ENCODE results near the gene AIP. TPM values are rescaled to one million over a fixed set of nuclear protein-coding genes. Genes with fewer than 3 reads are reported as not detected.

AIP gene
- total RNA-seq, 2 experiments from 2014 or later, result 115 to 117 TPM

GRCh38 chr11:67498544-67498972 lies 15.7 kb downstream of the AIP start:
- peak in 1 of 14 experiments; percentile 21 for DNase-seq
- ChIA-PET POLR2A (interaction anchor here (0.6 to 0.7 kb wide), 3 partner anchors 12 to 24 kb away, joined by 3 read pairs; no protein-coding TSS in a partner anchor), CTCF (no interaction called here)
- no peak overlapping the region for H3K4me3 ChIP-seq (ENCODE audit: low read length)
- peaks cover 86% of the 10 kb centered on the region for H3K36me3 ChIP-seq (ENCODE audit: insufficient read depth, low read length)
- no peaks in the 10 kb centered on the region for H3K9me3 Mint-ChIP-seq
- H3K4me1 Mint-ChIP-seq (ENCODE audit: low read depth), result peaks cover 21% of the 10 kb centered on the region
- no peaks in the 10 kb centered on the region for H3K27me3 ChIP-seq (ENCODE audit: control insufficient read depth in 1 of 2, insufficient read depth in 2 of 2, low read length in 2 of 2)
- no peaks in the 10 kb centered on the region for H3K9me3 ChIP-seq (ENCODE audit: control insufficient read depth in 1 of 2, insufficient read depth in 1 of 2, low read length in 2 of 2)
- H3K27me3 Mint-ChIP-seq, result no peaks in the 10 kb centered on the region
- H3K4me1 ChIP-seq (ENCODE audit: insufficient read depth, low read length), result peaks cover 24% of the 10 kb centered on the region
- peaks cover 49% of the 10 kb centered on the region for H3K36me3 Mint-ChIP-seq (ENCODE audit: low read depth)
- H3K27ac Mint-ChIP-seq, result no peak overlapping the region
- no peak for ATAC-seq (ENCODE audit: poor library complexity)
- no peak overlapping the region for H3K4me3 Mint-ChIP-seq
- no peak for TF ChIP-seq CTCF (IDR thresholded peaks at IDR 0.05)
- H3K27ac ChIP-seq (ENCODE audit: low read depth in 1 of 2, low read length in 2 of 2), result no peak overlapping the region
- intact Hi-C loops (cut with DNase I, micrococcal nuclease), result no loop called here

DNA sequence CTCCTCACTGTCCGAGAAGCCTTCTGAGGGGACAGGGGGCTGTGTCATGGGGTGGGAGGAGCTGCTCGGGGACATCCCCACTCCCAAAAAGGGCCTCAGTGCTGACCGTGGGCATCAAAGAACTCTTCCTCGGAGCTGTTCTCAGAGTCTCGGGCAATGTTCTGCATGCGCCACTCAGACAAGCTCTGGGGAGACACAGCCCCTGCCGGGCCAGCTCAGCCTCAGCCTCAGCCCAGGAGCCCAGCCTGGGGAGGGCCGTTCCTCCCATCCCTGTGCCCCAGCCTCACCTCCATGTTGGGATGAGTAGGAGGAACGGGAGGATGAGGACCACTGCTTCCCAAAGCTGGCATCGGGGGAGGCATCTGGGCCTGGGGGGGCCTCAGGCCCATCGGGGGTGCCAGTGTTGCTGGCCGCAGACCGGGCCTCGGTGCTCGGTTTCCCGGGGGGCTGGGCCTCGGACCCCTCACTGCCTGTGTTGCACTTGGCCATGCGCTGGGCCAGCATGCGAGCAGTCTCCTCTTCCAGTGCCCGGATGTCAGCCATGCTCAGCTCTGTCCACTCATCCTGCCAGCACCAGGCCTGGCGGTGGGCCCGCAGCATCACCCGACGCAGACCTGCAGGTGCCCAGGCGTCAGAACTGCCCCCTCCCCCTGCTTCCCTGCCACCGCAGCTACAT lies 17.1 kb downstream of the AIP start:
- ATAC-seq (ENCODE audit: poor library complexity) (no peak), DNase-seq (peak in 1 of 14 experiments; percentile 21)
- H3K4me1 ChIP-seq (ENCODE audit: insufficient read depth, low read length), result peaks cover 29% of the 10 kb centered on the region
- H3K36me3 ChIP-seq (ENCODE audit: insufficient read depth, low read length), result peaks cover 75% of the 10 kb centered on the region
- Mint-ChIP-seq H3K27ac (no peak overlapping the region), H3K27me3 (no peaks in the 10 kb centered on the region), H3K36me3 (ENCODE audit: low read depth) (peaks cover 49% of the 10 kb centered on the region), H3K4me1 (ENCODE audit: low read depth) (peaks cover 26% of the 10 kb centered on the region), H3K4me3 (no peak overlapping the region), H3K9me3 (no peaks in the 10 kb centered on the region)
- intact Hi-C loops (cut with DNase I, micrococcal nuclease), result loop anchor here in 1 of 2 experiments (10.0 kb wide), 1 partner anchor 255 kb away; no protein-coding TSS in a partner anchor
- H3K27ac ChIP-seq (ENCODE audit: low read depth in 1 of 2, low read length in 2 of 2), result no peak overlapping the region
- ChIA-PET CTCF (no interaction called here), POLR2A (no interaction called here)
- no peak for TF ChIP-seq CTCF (IDR thresholded peaks at IDR 0.05)
- H3K27me3 ChIP-seq (ENCODE audit: control insufficient read depth in 1 of 2, insufficient read depth in 2 of 2, low read length in 2 of 2), result no peaks in the 10 kb centered on the region
- no peak overlapping the region for H3K4me3 ChIP-seq (ENCODE audit: low read length)
- H3K9me3 ChIP-seq (ENCODE audit: control insufficient read depth in 1 of 2, insufficient read depth in 1 of 2, low read length in 2 of 2), result no peaks in the 10 kb centered on the region

GRCh38 chr11:67500484-67500821 lies 17.6 kb downstream of the AIP start:
- Mint-ChIP-seq H3K36me3 (ENCODE audit: low read depth) (peaks cover 47% of the 10 kb centered on the region), H3K4me1 (ENCODE audit: low read depth) (peaks cover 28% of the 10 kb centered on the region), H3K9me3 (no peaks in the 10 kb centered on the region), H3K4me3 (no peak overlapping the region), H3K27ac (peak overlapping the region; percentile 20), H3K27me3 (no peaks in the 10 kb centered on the region)
- intact Hi-C loops (cut with DNase I, micrococcal nuclease), result loop anchor here in 1 of 2 experiments (10.0 kb wide), 1 partner anchor 256 kb away; no protein-coding TSS in a partner anchor
- peaks cover 31% of the 10 kb centered on the region for H3K4me1 ChIP-seq (ENCODE audit: insufficient read depth, low read length)
- TF ChIP-seq CTCF (IDR thresholded peaks at IDR 0.05), result no peak
- ATAC-seq (ENCODE audit: poor library complexity) (no peak), DNase-seq (no peak)
- CTCF ChIA-PET, result no interaction called here
- POLR2A ChIA-PET, result no interaction called here
- no peaks in the 10 kb centered on the region for H3K27me3 ChIP-seq (ENCODE audit: control insufficient read depth in 1 of 2, insufficient read depth in 2 of 2, low read length in 2 of 2)
- no peaks in the 10 kb centered on the region for H3K9me3 ChIP-seq (ENCODE audit: control insufficient read depth in 1 of 2, insufficient read depth in 1 of 2, low read length in 2 of 2)
- peaks cover 70% of the 10 kb centered on the region for H3K36me3 ChIP-seq (ENCODE audit: insufficient read depth, low read length)
- no peak overlapping the region for H3K27ac ChIP-seq (ENCODE audit: low read depth in 1 of 2, low read length in 2 of 2)
- H3K4me3 ChIP-seq (ENCODE audit: low read length), result no peak overlapping the region
